Lower lobe of right lung (tissue), 2 donors: Measurements from ENCODE around the gene LIMS2. TPM values are rescaled to one million over a fixed set of nuclear protein-coding genes. Genes with fewer than 3 reads are reported as not detected.

Experiments
- ATAC-seq, 2 donors: fragments of 200-7000 bp; cut with Tn5 transposase; one replicate each; pipeline ENCODE4 v1.9.1; 2020 to 2022; ENCODE audit warnings: mild to moderate bottlenecking in 2 of 2, moderate library complexity in 2 of 2
- DNase-seq: peaks from one replicate; pipeline ENCODE4 v3.0.0-alpha.2; 2020
- H3K27ac ChIP-seq: fragments of 200-600 bp; one replicate; pipeline ENCODE4 v1.8.0; 2022
- H3K27me3 ChIP-seq: fragments of 200-600 bp; one replicate; pipeline ENCODE4 v1.8.0; 2022; ENCODE audit warnings: low read depth
- H3K36me3 ChIP-seq: fragments of 200-600 bp; one replicate; pipeline ENCODE4 v1.8.0; 2022; ENCODE audit warnings: mild to moderate bottlenecking
- H3K4me1 ChIP-seq: fragments of 200-600 bp; one replicate; pipeline ENCODE4 v1.8.0; 2022
- H3K4me3 ChIP-seq: fragments of 200-600 bp; one replicate; pipeline ENCODE4 v1.8.0; 2022; ENCODE audit warnings: mild to moderate bottlenecking
- H3K9me3 ChIP-seq: fragments of 200-600 bp; one replicate; pipeline ENCODE4 v1.8.0; 2022
- intact Hi-C: fragments of 100-400 bp; cut with DNase I; formaldehyde crosslinking; loops from one replicate; pipeline ENCODE4 v1.11.0; 2022
- total RNA-seq: library from RNA; stranded (reverse); fragmentation: NEBNext Ultra II Directional; extraction: Animal tissue kit (Norgen Biotek cat#: 25700); gene quantifications from one replicate; pipeline ENCODE4 v1.2.1, GENCODE V29; 2021
- TF ChIP-seq, protein P1 (sequence below): fragments of 200-600 bp; IDR thresholded peaks from one replicate; pipeline ENCODE4 v1.8.0; 2022; ENCODE audit warnings: antibody characterized with exemption, mild to moderate bottlenecking
- donor health status: DM: no; HTN: yes; CAD: no; lungs with severe emphysema.

Gene LIMS2
- total RNA-seq, 1 donor from 2014 or later = 148 TPM

DNA sequence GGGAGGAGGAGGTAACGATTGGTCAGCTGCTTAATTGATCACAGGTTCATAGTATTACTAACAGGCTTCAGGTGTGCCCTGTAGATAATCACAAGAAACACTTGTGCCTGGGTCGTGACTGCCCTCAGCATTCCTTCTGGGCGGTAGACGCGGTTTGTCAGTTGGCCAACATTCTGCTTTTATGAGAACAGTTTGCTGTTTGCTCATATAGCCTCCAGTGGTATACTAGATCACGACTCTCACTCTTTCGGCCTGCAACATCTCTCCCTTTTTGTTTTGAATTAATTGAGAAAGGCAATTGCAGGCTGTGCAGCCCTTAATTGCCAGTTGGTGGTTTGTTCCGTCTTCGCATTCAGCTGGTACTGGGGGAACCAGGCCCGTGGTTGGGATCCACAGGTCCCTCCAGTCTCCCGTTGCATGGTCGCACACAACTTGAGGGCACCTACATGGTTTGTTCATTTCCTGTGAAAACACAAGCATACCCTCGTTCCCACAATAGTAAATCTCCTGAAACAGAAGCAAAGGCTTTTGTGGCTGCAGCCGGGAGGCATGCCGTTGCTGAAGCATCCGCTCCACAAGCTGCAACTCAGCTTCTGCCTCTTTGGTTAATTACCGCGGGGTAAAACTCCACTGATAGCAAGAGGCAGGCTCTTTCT lies 59.7 kb downstream of the LIMS2 start:
- DNase-seq (peak; percentile 31), ATAC-seq (no peak)
- H3K9me3 ChIP-seq = peaks cover 10% of the 10 kb centered on the region
- TF ChIP-seq, protein P1, sequence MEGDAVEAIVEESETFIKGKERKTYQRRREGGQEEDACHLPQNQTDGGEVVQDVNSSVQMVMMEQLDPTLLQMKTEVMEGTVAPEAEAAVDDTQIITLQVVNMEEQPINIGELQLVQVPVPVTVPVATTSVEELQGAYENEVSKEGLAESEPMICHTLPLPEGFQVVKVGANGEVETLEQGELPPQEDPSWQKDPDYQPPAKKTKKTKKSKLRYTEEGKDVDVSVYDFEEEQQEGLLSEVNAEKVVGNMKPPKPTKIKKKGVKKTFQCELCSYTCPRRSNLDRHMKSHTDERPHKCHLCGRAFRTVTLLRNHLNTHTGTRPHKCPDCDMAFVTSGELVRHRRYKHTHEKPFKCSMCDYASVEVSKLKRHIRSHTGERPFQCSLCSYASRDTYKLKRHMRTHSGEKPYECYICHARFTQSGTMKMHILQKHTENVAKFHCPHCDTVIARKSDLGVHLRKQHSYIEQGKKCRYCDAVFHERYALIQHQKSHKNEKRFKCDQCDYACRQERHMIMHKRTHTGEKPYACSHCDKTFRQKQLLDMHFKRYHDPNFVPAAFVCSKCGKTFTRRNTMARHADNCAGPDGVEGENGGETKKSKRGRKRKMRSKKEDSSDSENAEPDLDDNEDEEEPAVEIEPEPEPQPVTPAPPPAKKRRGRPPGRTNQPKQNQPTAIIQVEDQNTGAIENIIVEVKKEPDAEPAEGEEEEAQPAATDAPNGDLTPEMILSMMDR = no peak
- H3K27me3 ChIP-seq = no peaks in the 10 kb centered on the region
- no peaks in the 10 kb centered on the region for H3K4me1 ChIP-seq
- no peak overlapping the region for H3K27ac ChIP-seq
- H3K4me3 ChIP-seq = no peak overlapping the region
- no peaks in the 10 kb centered on the region for H3K36me3 ChIP-seq
- intact Hi-C loops = no loop called here

DNA sequence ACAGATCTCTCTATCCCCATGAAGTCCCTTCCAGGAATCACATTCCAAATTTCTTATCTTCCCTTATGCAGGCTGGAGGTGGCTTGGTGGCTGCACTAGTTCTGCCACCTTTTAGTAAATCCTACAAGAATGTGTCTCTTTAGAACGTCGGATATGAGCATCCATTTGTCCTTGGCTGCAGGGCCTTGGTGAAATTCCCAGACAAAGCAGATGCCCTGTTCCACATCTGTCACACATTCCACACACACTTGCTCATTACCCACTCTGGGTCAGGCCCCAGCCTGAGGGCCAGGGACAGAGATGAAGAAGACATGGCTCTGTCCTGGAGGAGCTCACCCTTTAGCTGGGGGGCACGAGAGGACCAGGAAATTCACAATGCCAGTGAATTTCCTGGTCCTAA lies 60.6 kb downstream of the LIMS2 start:
- ATAC-seq = no peak
- Histone ChIP-seq H3K9me3 (peaks cover 10% of the 10 kb centered on the region), H3K36me3 (no peaks in the 10 kb centered on the region), H3K27me3 (no peaks in the 10 kb centered on the region), H3K4me3 (no peak overlapping the region), H3K4me1 (no peaks in the 10 kb centered on the region), H3K27ac (no peak overlapping the region)
- intact Hi-C loops = no loop called here
- no peak for DNase-seq
- TF ChIP-seq, protein P1 = no peak

DNA sequence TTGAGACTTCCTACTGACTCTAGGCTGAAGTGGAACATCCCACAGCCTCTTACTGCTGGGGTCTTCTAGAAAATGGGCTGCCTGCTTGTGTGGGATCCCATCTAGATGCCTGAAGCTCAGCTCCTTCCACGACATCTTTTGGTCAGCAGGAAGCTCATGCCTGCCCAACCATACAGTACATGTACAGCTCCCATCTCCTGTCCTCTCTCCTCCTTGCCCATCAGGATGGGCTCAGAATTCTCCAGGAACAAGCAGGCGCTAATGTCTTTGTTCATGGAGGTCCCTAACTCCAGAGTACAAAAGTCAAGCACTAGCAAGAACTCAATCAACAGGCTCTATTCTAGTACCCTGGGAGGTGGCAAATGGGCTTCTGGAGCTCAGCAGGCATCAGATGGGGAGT lies 61.1 kb downstream of the LIMS2 start:
- Histone ChIP-seq H3K9me3 (peaks cover 10% of the 10 kb centered on the region), H3K4me3 (no peak overlapping the region), H3K4me1 (no peaks in the 10 kb centered on the region), H3K36me3 (no peaks in the 10 kb centered on the region), H3K27me3 (no peaks in the 10 kb centered on the region), H3K27ac (no peak overlapping the region)
- DNase-seq = no peak
- ATAC-seq = no peak
- intact Hi-C loops = no loop called here
- TF ChIP-seq, protein P1 = no peak

DNA sequence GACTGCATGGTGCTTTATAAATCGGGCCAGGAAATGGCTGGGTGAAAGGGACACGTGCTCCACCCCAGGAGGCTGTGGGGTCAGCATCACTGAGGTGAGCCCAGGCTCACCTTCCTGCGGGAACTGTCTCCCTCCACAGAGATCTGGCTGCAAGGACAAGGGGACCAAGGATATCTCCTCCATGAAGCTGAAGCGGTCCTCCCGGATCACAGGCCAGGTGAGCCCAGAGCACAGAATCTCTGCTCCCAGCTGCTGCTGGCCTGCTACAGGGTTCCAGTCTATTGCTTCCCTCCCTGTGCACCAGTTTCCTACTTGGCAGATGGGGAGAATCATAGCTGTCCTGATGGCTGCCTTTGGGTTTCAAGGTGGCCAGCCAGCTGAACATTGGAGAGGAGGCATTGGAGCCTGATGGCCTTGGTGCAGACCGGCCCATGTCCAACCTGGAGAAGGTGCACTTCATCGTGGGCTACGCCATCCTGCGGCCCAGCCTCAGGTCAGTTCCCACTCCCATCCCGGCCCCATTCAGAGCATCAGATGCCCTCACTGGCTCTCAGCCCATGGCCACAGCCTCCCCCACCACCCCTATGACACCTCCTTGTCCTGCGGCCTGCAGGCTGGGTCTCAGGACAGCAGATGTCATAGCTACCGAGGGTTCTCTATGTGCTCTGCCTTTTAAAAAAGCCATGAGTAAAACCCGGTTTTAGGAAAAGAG lies 63.1 kb downstream of the LIMS2 start:
- H3K36me3 ChIP-seq = no peaks in the 10 kb centered on the region
- TF ChIP-seq, protein P1 = no peak
- DNase-seq (peak; percentile 36), ATAC-seq (no peak)
- no peaks in the 10 kb centered on the region for H3K27me3 ChIP-seq
- H3K27ac ChIP-seq = no peak overlapping the region
- H3K4me1 ChIP-seq = no peaks in the 10 kb centered on the region
- H3K9me3 ChIP-seq = peaks cover 10% of the 10 kb centered on the region
- H3K4me3 ChIP-seq = no peak overlapping the region
- intact Hi-C loops = no loop called here

DNA sequence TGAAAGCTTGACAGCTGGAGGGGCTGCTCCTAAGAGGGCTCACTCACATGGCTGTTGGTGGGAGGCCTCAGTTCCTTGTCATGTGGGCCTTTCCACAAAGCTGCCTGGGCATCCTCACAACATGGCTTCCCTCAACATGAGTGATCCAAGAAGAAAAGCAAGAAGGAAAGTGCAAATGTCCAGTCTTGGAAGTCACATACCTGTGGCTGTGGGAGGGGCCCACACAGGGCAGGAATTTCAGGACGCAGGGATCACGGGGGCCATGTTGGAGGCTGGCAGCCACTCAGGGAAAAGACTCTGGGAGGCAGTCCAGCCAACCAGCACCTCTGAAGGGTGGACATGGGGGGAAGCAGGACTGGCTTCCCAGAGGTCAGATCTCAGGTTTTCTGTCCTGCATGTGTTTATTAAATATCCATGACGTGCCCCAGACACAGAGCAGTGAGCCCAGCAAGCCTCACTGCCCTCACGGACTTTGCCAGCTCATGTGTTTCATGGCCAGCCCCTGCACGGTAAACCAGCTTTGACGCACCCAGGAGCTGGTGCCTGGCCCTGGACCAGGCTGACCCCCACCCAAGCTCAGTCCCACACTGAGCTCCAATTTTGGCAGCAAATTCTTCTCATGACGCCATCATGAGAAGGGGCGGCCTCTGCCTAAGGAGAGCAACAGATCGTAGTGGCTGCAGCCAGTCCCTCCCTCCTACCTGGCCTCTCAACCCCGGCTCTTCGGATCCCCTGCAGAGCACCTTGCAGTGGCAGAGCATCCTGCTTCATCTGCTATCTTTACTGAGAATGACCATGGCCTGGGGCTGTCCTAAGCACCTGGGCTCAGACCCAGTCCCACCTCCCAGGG lies 64.0 kb downstream of the LIMS2 start:
- no peak for ATAC-seq
- H3K4me1 ChIP-seq = no peaks in the 10 kb centered on the region
- no peaks in the 10 kb centered on the region for H3K36me3 ChIP-seq

More for the DNA sequence above, 64.0 kb downstream of the LIMS2 start:
- Histone ChIP-seq H3K9me3 (peaks cover 10% of the 10 kb centered on the region), H3K27me3 (no peaks in the 10 kb centered on the region), H3K27ac (no peak overlapping the region), H3K4me3 (no peak overlapping the region)
- intact Hi-C loops = no loop called here
- no peak for DNase-seq
- TF ChIP-seq, protein P1 = no peak
